ENCODE data around the gene CBX6. TPM values are rescaled to one million over a fixed set of nuclear protein-coding genes. Genes with fewer than 3 reads are reported as not detected.

Gene CBX6
- polyA plus RNA-seq, 3 donors from 2014 or later: 5.2 to 16.1 (median 6.3) TPM

GRCh38 chr22:38868886-38869381 lies 3.1 kb downstream of the CBX6 start:
- no peaks in the 10 kb centered on the region for H3K36me3 Mint-ChIP-seq
- peak; percentile 71 to 76 (median 74) for DNase-seq
- peak overlapping the region in 4 of 6 donors; percentile 13 to 42 (median 16) for H3K27ac Mint-ChIP-seq
- no peak overlapping the region for H3K4me3 Mint-ChIP-seq
- H3K27me3 Mint-ChIP-seq (ENCODE audit: low read depth in 3 of 3): peaks cover 7 to 25% (median 19%) of the 10 kb centered on the region in 3 donors
- H3K9me3 Mint-ChIP-seq: no peaks in the 10 kb centered on the region
- peaks cover 45 to 56% of the 10 kb centered on the region in 2 donors for H3K4me1 Mint-ChIP-seq

DNA sequence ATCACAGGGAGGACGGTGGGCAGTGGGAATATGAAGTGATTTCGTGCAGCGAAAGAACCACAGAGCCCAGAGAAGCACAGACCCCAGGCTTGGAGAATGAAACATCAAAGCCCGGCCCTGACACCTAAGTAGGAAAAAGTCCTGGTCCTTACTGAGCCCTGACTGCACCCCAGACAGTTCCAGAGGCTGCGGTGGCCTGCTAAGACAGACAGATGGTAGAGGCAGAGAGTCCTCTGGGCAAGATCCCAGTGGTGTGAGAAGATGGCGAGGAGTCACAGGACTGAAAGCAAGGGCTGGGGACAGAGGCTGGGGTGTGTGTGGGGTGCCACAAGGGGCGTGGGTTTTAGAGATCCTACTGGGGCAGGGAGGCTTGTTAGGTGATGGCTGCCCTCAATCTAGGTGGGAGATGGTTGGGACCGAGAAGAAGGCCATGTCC lies 3.7 kb downstream of the CBX6 start:
- Mint-ChIP-seq H3K27me3 (ENCODE audit: low read depth in 3 of 3) (peaks cover 5 to 22% (median 14%) of the 10 kb centered on the region in 3 donors), H3K9me3 (no peaks in the 10 kb centered on the region), H3K27ac (peak overlapping the region in 4 of 6 donors; percentile 40 to 56 (median 47)), H3K4me1 (peaks cover 39 to 50% of the 10 kb centered on the region in 2 donors), H3K4me3 (no peak overlapping the region), H3K36me3 (no peaks in the 10 kb centered on the region)
- DNase-seq: no peak

DNA sequence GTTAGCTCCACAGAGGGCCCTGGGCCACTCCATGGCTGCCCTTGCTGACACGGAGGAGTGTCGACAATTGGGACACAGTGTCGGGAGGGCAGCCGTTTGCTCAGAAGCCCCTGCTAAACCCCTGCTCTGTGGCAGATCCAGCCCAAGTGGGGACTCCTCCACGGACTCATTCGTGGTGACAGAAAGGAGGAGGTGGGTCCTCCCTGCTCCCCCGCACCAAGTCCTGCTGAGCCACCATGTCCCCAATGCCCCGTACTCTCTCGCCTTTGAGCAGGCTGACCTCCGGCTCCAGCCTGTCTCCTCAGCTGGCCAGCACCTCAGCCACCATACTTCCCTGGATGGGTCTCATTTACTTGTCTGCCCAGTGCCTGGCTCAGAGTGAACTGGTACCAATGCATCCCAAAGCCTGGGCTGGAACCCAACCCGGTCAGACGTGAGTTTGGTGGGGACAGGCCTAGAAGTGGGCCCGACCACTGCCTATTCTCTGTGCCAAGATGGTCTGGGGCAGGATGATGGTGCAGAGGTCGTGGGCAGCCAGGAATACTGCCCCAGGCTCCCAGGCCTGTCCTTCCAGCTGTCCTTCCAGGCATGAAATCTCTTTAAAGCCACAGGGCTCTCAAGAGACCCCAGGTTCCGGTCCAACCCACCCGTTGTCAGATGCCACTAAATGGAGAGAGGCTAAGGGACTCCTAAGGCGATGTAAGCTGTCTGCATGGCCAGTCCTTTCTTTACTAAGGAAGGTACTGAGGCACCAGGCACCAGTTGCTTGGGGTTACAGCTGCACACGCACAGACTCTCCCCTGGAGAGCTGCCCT lies 4.3 kb downstream of the CBX6 start:
- Mint-ChIP-seq H3K4me3 (no peak overlapping the region), H3K27me3 (ENCODE audit: low read depth in 3 of 3) (peaks cover 5 to 15% (median 9%) of the 10 kb centered on the region in 3 donors), H3K9me3 (no peaks in the 10 kb centered on the region), H3K4me1 (peaks cover 36 to 44% of the 10 kb centered on the region in 2 donors), H3K27ac (peak overlapping the region in 2 of 6 donors; percentile 28 to 56), H3K36me3 (no peaks in the 10 kb centered on the region)
- no peak for DNase-seq

GRCh38 chr22:38867124-38867455 lies 4.9 kb downstream of the CBX6 start:
- Mint-ChIP-seq H3K27me3 (ENCODE audit: low read depth in 3 of 3) (peaks cover 0 to 10% (median 5%) of the 10 kb centered on the region in 3 donors), H3K4me3 (no peak overlapping the region), H3K4me1 (peaks cover 32 to 39% of the 10 kb centered on the region in 2 donors), H3K36me3 (no peaks in the 10 kb centered on the region), H3K9me3 (no peaks in the 10 kb centered on the region), H3K27ac (no peak overlapping the region)
- DNase-seq: no peak

DNA sequence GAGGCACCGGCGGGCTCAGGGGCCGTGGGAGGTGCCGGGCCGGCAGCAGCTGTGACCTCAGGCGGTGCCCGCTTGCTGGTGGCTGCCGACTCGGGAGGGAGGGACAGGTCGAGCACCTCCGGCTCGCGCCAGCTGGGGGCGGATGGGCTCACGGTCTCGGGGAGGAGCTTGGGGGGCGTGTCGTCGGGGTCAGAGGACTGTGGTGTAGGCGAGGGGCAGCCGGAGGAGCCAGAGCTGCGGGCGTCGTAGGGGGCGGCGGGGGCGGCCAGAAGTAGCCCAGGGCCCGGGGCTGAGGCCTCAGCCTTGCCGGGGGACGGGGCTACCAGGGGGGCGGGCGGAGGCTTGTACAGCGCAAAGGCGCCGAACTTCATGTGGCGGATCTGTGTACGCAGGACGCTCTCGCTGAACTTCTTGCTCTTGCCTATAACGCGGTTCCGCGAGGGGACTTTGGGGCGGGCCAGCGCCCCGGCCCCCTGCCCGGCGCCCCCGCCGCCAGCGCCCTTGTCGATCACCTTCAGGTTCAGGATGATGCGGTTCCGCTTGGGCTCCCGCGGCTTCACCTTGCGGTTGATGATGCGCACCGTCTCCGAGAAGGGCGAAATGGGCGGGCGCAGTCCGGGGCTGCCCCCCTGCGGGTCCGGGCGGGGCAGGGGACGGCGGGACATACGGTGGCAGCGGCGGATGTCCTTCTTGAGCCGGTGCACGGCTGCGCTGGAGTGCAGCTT lies 5.5 kb downstream of the CBX6 start:
- Mint-ChIP-seq H3K27ac (no peak overlapping the region), H3K9me3 (no peaks in the 10 kb centered on the region), H3K4me3 (no peak overlapping the region), H3K27me3 (ENCODE audit: low read depth in 3 of 3) (peaks cover 0 to 9% (median 5%) of the 10 kb centered on the region in 3 donors), H3K36me3 (no peaks in the 10 kb centered on the region), H3K4me1 (peaks cover 32 to 39% of the 10 kb centered on the region in 2 donors)
- no peak for DNase-seq

- DNase-seq: no peak
- Mint-ChIP-seq H3K36me3 (no peaks in the 10 kb centered on the region), H3K27ac (no peak overlapping the region), H3K4me3 (no peak overlapping the region), H3K27me3 (ENCODE audit: low read depth in 3 of 3) (peaks cover 0 to 8% (median 5%) of the 10 kb centered on the region in 3 donors), H3K4me1 (peaks cover 31 to 37% of the 10 kb centered on the region in 2 donors), H3K9me3 (no peaks in the 10 kb centered on the region)
These were observed 6.0 kb downstream of the CBX6 start for GRCh38 chr22:38866024-38866398.

- H3K27me3 Mint-ChIP-seq (ENCODE audit: low read depth in 3 of 3): peaks cover 0 to 4% (median 3%) of the 10 kb centered on the region in 3 donors
- no peaks in the 10 kb centered on the region for H3K36me3 Mint-ChIP-seq
- no peak for DNase-seq
- H3K4me3 Mint-ChIP-seq: no peak overlapping the region
- H3K27ac Mint-ChIP-seq: no peak overlapping the region
- no peaks in the 10 kb centered on the region for H3K9me3 Mint-ChIP-seq
- H3K4me1 Mint-ChIP-seq: peaks cover 25 to 31% of the 10 kb centered on the region in 2 donors
These were observed 6.6 kb downstream of the CBX6 start for GRCh38 chr22:38865201-38866023.

- H3K36me3 Mint-ChIP-seq: no peaks in the 10 kb centered on the region
- no peak overlapping the region for H3K4me3 Mint-ChIP-seq
- H3K27me3 Mint-ChIP-seq (ENCODE audit: low read depth in 3 of 3): peaks cover 0 to 2% (median 2%) of the 10 kb centered on the region in 3 donors
- no peaks in the 10 kb centered on the region for H3K9me3 Mint-ChIP-seq
- peak overlapping the region in 2 of 6 donors; percentile 71 to 73 for H3K27ac Mint-ChIP-seq
- H3K4me1 Mint-ChIP-seq: peaks cover 16 to 22% of the 10 kb centered on the region in 2 donors
- no peak for DNase-seq
These were observed 7.4 kb downstream of the CBX6 start for GRCh38 chr22:38864361-38865191.

DNA sequence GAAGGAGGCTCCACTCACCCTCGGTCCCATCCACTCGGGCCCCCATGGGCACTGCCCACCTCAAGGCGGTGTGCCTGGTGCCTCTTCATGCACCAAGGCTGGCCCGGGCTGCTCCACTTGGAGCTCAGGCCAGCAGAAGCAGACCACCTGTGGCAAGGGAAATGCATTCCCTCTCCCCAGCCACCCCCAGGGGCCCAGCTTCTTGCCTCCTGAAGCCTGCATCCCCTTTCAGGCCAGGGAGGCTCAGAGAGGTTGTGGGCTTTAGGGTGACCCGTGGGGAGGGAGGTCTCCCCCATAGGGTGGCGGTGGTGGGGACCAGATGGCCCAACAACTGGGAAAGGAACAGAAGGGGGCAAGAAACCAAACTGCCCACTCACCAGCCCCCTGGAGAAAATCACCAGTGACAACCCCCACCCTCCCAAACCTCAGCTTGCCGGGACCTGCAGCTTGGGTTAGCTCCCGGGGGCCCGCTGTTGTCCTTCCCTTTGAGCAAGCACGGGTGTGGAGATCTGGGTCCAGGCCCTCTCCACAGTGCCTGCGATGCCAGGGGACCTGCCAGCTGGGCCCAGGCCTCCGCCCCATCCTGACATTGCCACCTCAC lies 8.4 kb downstream of the CBX6 start:
- Mint-ChIP-seq H3K4me3 (no peak overlapping the region), H3K36me3 (no peaks in the 10 kb centered on the region), H3K27me3 (ENCODE audit: low read depth in 3 of 3) (peaks cover 0 to 3% (median 2%) of the 10 kb centered on the region in 3 donors), H3K9me3 (no peaks in the 10 kb centered on the region), H3K27ac (no peak overlapping the region), H3K4me1 (peaks cover 10 to 13% of the 10 kb centered on the region in 2 donors)
- DNase-seq: no peak

DNA sequence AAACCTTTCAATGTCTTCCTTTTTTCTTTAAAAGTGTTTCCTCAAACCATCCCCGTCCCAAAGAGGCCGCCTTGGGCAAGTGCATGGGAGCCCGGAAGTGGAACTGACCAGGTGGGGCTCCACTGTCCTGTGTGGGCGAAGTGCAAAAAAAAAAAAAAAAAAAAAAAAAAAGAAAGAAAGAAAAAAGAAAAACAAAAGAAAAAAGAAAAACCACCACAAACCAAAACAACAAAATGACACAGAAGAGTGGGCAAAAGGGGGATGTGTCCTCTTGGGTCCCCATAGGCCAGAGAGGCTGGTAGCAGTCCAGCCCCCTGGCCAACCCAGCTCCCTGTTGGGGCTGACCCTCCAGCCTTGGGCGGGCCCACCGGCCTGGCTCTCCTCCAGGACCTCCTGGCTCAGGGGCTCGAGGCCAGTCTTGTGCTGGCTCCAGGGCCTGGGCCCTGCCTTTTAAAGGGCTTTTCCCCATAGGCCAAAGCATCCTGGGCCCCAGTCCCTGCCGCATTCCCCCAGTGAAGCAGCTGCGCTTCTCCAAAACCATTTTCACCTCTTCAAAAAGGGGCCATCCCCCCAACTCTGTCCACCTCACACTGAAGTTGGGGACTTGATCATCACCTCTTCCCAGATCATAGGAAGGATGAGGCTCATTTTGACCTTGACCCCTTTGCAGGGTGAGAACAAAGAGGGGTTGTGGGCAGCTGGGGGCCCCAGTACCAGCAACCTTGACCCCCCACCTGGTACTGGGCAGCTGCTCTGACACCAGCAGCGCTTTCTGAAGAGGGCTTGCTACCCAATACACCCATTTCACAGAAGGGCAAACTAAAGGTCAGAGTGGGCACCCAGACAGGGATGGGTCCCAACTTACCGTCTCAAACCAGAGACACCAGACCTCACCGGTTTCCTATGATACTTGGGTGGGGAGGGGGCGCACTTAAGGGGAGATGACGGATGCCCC lies 9.4 kb downstream of the CBX6 start:
- H3K36me3 Mint-ChIP-seq: no peaks in the 10 kb centered on the region
- H3K9me3 Mint-ChIP-seq: no peaks in the 10 kb centered on the region
- DNase-seq: no peak
- H3K27me3 Mint-ChIP-seq (ENCODE audit: low read depth in 3 of 3): peaks cover 0 to 3% (median 2%) of the 10 kb centered on the region in 3 donors
- no peak overlapping the region for H3K4me3 Mint-ChIP-seq
- peak overlapping the region in 1 of 6 donors; percentile 35 for H3K27ac Mint-ChIP-seq
- peaks cover 3 to 5% of the 10 kb centered on the region in 2 donors for H3K4me1 Mint-ChIP-seq

- Mint-ChIP-seq H3K9me3 (no peaks in the 10 kb centered on the region), H3K4me1 (peaks cover 3 to 5% of the 10 kb centered on the region in 2 donors), H3K36me3 (no peaks in the 10 kb centered on the region), H3K4me3 (no peak overlapping the region), H3K27ac (no peak overlapping the region), H3K27me3 (ENCODE audit: low read depth in 3 of 3) (peaks cover 0 to 4% (median 3%) of the 10 kb centered on the region in 3 donors)
- DNase-seq: no peak
These were observed 10.1 kb downstream of the CBX6 start for GRCh38 chr22:38861927-38862326.

Data from immature natural killer cell (primary cell).